Measurements from ENCODE around the gene TRIM6.
"Not testable (repeated sequence)": the region's sequence is repeated elsewhere in the genome, so short reads cannot be mapped to it uniquely, and the experiment has no call there.

Gene TRIM6

DNA sequence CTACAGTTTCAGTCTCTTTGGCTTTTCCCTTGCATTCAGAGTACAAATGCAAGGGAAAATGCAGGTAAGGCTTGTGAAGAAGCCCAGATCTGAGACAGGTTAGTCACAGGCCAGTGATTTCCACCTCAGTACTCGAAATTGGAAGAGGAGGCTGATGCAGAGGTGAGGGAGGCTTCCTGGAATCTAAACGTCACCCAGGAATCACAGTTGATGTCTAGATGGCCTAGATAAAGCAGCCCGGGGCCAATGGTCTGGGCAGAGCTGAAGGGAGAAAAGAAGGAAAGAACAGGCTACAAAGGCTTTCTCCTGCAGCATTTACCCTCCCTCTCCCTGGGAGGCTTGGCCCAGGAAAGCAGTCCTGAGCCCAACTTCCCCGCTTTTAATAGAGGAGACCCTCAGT, 8.5 kb downstream of the TRIM6 start:
- no peak for DNase-seq

DNA sequence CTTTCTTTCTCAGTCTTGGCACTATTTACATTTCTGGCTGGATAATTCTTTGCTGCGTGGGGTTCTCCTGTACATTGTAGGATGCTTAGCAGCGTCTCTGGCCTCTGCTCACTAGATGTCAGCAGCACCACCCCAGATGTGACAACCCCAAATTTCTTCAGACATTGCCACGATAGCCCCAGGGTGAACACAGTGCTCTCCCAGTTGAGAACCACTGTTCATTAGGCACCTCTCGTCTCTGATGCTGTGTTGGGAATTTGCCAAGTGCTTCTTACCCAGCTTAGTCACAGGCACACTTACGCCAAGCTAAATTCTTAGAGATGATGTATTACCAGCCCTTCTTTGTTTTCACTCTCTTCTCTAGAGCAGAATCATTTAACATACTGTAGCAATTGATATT, 9.4 kb downstream of the TRIM6 start:
- no peak for DNase-seq

DNA sequence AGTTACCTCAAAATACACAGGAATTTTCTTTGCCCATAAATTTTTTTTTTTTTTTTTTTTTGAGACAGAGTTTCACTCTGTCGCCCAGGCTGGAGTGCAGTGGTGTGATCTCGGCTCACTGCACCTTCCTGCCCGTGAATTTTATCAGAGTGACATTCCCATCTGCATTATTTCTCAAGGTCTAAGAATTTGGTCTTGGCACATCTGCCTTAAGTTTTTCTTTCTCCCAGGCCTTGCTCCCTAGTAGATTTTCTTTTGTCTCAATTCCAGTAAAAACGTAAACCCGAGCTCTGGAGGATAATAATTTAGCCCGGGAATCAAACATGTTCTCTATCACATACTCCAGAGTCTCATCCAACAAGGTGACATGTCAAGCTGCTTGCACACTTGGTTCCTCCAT, 12.4 kb downstream of the TRIM6 start:
- no peak for DNase-seq

DNA sequence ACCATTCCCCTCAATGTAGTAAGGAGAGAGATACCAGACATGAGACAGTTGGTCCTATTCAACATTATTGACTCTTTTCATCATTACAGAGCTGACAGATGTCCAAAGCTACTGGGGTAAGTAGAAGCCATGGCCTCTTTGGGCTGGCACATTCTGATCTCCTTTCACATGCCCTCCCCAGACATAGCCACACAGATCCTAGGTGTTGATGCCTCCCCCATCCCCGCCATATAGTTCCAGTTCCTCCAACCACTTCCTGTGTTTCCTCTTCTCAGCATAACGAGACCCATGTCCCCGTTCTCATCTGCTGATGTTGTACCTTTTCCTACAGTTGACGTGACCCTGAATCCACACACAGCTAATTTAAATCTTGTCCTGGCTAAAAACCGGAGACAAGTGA, 14.0 kb downstream of the TRIM6 start:
- no peak for DNase-seq

DNA sequence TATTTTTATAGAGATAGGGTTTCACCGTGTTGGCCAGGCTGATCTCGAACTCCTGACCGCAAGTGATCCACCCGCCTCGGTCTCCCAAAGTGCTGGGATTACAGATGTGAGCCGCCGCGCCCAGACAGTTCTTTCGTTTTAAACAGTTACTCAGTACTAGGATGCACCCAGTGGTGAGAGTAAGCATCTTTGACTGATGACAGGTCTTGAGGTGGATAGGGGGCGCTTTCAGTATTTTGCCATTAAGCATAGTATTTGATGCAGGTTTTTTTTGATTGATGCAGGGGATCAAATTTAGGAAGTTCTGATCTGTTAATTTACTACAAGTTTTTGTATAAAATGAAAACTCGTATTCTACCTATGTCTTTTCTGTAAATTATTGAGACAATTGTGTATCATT, 15.2 kb downstream of the TRIM6 start:
- DNase-seq = no peak

DNA sequence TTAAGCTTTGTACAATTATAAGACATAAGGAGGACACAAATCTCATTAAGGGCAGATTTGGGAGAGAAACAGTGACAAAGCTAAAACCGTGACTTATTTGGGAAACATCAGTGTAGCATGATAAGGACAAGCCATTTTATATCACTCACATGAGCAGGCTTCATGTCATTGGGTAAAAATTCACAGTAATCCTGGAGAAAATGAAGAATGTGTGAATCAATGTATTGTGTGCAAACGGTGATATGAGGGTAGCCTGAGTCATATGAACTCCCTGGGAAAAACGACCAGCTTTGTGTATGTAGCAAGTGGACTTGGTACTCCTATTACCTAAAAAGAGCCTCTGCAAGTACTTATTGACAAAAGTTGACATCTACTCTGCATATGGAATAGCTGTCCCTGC, 22.4 kb downstream of the TRIM6 start:
- DNase-seq = no peak

DNA sequence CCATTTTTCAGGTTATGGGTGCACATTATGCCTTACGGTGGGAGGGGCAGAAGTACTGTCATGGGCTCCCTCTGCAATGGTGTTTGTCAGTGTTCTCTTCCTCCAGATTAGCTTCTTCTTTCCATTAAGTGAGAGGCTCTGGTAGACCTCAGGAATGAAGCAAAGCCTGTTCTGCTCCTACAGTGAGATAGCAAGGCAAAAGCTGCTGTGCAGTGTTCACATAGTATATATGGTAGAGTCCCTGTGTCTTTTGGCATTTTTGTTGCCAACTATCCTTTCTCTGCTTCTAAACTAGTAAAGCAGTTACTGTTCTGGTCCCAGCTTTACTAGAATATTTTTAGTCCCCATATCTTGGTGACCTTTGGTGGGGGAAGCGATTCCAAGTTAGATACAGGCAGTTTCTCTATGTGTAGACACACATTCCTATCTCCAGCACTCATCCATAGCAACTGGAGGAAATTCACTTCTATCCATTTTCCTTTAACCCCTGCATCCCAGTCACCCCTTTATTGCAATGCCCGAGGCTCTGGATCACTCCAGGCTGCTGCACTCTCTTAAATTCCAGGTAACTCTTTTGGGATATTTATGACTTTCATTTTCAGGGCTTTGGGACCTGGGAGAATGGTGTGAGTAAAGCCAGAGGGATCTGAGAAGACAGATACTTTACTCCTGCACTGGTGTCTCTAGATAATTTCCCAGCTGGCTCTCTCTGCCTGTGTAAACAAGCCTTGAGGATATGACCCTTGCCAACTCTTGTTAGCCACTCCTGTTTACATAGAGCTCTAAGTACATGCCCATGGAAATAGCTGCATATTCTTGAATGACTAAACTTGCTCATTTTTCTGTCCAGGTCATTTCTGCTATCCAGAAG, 24.4 kb downstream of the TRIM6 start:
- DNase-seq = no peak

DNA sequence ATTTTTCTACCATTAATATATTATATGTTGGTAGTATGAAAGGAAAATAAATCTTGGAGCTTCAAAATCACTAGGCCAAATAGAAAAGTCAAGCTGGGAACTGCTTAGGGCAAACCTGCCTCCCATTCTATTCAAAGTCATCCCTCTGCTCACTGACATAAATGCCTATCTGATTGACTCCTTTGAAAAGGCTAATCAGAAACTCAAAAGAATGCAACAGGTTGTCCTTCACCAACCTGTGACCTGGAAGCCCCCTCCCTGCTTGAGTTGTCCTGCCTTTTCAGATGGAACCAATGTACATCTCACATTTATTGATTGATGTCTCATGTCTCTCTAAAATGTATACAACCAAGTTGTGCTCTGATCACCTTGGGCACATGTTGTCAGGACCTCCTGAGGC, 25.1 kb downstream of the TRIM6 start:
- no peak for DNase-seq

DNA sequence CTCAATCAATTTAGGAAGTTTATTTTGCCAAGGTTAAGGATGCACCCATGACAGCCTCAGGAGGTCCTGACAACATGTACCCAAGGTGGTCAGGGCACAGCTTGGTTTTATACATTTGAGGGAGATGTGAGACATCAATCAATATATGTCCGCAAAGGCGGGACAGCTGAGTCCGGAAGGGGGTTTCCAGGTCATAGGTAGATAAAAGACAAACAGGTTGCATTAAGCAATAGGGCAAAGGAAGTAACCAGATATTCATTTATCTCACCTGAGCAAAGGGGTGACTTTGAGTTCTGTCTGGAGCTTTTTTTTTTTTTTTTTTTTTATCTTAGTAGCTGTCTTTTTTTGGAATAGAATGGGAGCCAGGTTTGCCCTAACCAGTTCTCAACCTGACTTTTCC, 26.4 kb downstream of the TRIM6 start:
- no peak for DNase-seq

DNA sequence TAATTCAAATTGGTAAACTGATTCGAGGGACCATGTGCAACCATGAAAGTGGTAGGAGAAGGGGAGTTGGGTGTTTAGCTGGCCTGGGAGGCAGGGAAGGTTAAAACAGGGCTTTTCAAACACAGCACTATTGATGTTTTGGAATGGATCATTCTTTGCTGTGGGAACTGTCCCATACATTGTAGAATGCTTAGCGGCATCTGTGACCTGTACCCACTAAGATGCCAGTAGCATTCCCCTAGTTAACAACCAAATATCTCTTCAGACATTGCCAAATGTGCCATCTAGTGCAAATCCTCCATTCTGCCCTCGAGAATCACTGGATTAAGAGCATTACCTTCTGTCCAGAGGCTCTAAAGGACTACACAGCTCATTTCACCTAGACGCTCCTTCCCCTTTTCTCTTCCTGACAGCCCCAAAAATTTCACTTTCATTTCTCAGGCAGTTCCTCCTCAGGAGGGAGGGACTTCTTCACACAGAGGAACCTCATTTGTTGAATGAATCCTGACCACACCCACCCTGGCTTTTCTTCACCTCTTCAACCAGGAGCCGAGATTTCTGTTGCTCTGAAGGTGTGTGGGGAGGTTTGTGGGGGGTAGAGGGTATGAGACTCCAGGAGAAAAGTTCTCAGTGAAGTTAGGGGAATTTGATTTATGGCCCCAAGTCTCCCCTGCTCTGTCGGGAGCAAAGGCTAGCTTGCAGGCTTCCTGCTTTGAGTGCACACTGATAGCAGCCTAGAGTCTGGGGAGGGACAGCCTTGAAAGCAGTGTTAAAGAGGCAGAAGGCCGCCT, 28.2 kb downstream of the TRIM6 start, which contains the start of gene TRIM34:
TSS of gene TRIM34 (plus strand) at position 513 of the 791 bp plus-strand sequence. CDS start 7,331 bp downstream, outside the sequence.
- no peak for DNase-seq

DNA sequence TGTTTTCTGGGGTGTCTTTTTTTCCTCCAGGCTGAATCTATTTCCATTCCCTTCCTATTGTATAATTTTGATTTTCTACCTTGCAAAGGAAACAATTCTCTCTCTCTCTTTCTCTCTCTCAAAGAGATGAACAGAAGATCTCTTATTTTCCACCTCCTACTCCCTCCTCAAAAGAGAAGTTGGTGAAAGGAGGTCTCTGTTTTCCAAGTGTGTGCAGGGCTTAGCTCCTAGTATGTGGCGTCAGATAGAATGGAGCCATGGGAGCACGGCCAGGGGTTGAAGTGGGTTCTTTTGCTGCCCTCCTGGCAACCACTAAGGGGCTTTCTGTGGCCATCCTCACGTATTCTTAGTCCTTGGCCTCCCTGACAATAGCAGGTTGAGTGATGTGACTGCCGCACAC, 28.8 kb downstream of the TRIM6 start:
- DNase-seq = no peak

DNA sequence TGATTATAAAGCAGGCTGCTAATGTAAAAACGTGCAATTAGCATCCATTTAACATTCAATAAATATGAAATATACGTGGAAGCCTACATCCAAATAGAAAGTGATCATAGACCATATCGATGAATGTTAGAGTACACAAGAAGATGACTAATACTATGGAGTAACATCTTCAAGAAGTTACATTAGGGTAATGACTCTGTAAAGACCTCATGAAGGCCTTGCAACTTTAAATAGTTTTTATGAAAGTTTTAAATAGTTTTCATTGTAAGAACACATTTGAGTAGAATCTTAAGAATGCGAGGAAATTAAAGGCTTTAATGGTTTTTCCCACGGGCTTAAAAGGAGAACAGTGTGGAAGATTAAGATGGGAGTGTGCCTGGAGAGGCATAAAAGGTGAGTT, 29.8 kb downstream of the TRIM6 start:
- no peak for DNase-seq

DNA sequence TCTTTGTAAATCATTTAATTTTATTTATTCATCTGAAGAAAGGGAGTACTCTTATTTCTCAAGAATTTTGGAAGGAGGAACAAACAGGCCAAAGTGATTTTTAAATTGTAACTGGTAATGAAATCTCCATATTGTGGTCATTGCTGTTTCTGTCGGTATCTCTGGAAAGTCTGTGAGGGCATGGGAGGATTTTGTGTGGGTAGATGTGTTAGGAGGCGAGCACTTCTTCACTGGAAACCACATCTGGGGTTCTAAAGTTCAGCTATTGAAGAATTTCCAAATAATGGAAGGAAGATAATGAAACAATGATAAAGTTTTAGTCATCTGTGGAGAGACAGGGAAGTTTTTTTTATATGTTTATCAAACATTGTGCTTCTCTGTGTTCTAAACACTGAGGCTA, 35.0 kb downstream of the TRIM6 start:
- DNase-seq = no peak

DNA sequence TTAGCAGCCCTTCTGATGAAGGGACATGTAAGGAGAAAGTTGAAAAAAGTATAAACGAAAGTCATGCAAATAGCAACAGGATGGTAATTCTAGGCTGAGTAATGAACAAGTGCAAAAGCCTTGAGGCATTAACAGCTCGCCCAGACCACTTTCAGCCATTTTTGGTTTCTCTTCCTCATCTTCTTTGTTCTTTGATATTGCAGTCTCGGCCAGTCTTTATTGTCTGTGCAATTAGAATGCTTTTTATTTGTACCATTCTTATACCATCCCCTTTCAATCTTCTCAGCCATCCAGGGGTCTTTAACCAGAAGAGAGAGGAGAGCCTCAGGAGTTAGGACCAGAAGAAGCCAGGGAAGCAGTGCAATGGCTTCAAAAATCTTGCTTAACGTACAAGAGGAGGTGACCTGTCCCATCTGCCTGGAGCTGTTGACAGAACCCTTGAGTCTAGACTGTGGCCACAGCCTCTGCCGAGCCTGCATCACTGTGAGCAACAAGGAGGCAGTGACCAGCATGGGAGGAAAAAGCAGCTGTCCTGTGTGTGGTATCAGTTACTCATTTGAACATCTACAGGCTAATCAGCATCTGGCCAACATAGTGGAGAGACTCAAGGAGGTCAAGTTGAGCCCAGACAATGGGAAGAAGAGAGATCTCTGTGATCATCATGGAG, 35.7 kb downstream of the TRIM6 start:
- DNase-seq = no peak

DNA sequence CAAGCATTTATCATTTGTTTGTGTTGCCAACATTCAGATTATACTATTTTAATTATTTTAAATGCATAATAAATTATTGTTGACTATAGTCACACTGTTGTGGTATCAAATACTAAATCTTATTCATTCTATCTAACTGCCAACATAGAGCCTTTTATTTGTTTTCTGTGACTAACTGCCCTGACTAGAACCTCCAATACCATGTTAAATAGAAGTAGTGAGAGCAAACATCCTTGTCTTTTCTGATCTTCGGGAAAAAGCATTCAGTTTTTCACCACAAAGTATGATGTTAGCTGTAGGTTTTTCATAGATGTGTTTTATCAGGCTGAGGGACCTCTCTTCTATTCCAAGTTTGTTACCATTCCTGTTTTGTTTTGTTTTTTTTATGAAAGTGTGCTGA, 43.5 kb downstream of the TRIM6 start:
- no peak for DNase-seq

DNA sequence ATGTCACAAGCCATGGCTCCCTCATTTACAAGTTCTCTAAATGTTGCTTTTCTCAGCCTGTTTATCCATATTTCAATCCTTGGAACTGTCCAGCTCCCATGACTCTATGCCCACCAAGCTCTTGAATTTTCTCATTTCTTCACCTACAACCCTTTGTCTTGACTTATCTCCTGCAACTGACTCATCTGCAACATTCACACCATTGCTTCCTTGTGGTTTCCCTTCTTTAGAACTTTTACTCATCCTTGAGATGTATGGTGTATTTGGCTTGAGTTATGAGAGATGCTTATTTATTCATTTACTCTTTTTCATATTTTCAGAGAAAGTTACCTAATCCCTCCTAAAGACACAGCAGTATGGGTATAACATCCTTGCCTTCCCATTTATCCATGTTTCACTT, 47.1 kb downstream of the TRIM6 start:
- no peak for DNase-seq

DNA sequence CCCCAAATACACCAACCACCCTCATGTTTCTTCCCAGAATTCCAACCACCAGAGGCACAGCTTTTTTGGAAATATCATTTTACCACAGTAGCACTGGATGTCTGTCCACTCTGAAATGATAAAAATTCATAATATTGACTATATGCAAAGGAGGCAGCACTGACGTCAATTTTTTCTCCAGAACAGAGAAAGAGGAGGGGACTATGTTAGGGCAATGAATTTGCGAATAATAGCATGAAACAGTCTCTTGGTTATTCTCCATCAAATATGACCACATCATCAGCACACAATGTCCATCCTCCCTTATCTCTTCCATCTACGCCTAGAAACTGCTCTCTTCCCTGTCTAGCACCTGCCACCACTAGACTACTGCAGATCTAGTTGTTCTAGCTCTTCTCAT, 49.7 kb downstream of the TRIM6 start:
- DNase-seq = no peak

DNA sequence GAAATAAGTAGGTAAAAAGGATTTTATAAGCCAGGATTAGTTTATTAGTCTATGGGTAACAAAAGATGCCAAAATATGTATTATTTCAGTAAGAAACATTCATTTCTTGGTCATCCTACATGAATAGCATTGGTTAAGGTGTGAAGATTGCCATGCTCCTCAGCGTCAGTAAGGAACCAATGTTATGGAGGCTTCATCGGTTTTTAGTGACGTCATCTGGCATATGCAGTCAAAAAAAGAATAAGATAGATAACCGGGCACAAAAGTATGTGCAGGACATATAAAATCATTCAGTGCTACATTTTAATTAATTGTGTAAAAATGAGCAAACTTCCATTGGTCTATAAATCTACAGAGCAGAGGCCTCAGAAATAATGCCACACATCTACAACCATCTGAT, 59.0 kb downstream of the TRIM6 start:
- no peak for DNase-seq

DNA sequence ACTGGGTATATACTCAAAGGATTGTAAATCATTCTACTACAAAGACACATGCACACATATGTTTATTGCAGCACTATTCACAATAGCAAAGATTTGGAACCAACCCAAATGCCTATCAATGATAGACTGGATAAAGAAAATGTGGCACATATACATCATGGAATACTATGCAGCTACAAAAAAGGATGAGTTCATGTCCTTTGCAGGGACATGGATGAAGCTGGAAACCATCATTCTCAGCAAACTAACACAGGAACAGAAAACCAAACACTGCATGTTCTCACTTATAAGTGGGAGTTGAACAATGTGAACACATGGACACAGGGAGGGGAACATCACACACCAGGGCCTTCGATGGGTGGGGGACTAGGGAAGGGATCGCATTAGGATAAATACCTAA, 60.5 kb downstream of the TRIM6 start:
- not testable (repeated sequence) for DNase-seq

DNA sequence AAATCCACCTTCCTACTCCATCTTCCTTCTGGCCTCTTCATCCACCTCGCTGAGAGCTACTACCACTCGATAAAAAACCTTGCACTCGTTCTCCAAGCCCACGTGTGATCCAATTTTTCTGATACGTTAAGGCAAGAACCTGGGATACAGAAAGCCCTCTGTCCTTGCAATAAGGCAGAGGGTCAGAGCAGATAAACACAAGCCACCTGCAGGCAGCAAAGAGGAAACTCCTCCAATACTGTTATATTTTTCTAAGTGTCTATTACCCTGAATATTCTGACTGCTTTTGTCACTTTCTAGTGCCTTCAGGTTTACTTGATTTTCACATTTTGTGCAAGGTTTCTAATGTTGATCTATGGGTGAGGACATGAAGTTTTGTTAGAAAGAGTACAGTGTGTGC, 61.9 kb downstream of the TRIM6 start:
- DNase-seq = no peak

All from NCI-H2081 treated with DMSO at 0.1 percent for 48 hours (cell line).